Measurements from ENCODE around the gene SDS. TPM values are rescaled to one million over a fixed set of nuclear protein-coding genes. Genes with fewer than 3 reads are reported as not detected.

SDS gene
- total and polyA plus RNA-seq, 2 donors (not counting 1 experiment from before 2014, with no cell fraction given) = 0.09 TPM; not detected in 1

- no peaks in the 10 kb centered on the region for H3K9me3 Mint-ChIP-seq (ENCODE audit: insufficient read depth)
- no peak overlapping the region for H3K27ac Mint-ChIP-seq
- ATAC-seq (ENCODE audit: low read depth) (no peak), DNase-seq (no peak)
- Histone ChIP-seq H3K27ac (ENCODE audit: low read length in 2 of 2) (no peak overlapping the region), H3K4me1 (ENCODE audit: control insufficient read depth in 2 of 2, insufficient read depth in 2 of 2, low read length in 2 of 2) (no peaks in the 10 kb centered on the region), H2AFZ (ENCODE audit: insufficient read depth, low read depth, low read length, poor library complexity, severe bottlenecking) (no peak overlapping the region), H3K9me3 (ENCODE audit: control extremely low read depth in 1 of 3, control insufficient read depth in 2 of 3, insufficient read depth in 1 of 3, low read length in 2 of 3) (no peaks in the 10 kb centered on the region), H4K20me1 (ENCODE audit: control insufficient read depth, insufficient read depth, low read length, poor library complexity, severe bottlenecking) (no peaks in the 10 kb centered on the region), H3K27me3 (replicated peaks in 1 of 4; ENCODE audit: control extremely low read depth in 1 of 4, control insufficient read depth in 3 of 4, insufficient read depth in 4 of 4, low read length in 3 of 4) (peaks cover 0 to 28% (median 1%) of the 10 kb centered on the region in 4 experiments), H3K4me3 (ENCODE audit: control extremely low read depth in 1 of 5, extremely low read depth in 1 of 5, insufficient read depth in 1 of 5, low read depth in 2 of 5, low read length in 4 of 5) (no peak overlapping the region), H3K79me2 (ENCODE audit: control insufficient read depth, insufficient read depth, low read length) (no peaks in the 10 kb centered on the region), H3K4me2 (replicated peaks; ENCODE audit: low read depth, low read length, poor library complexity, severe bottlenecking) (no peak overlapping the region), H3K9ac (ENCODE audit: low read length) (no peak overlapping the region), H3K36me3 (replicated peaks in 1 of 2; ENCODE audit: control extremely low read depth in 1 of 2, control insufficient read depth in 1 of 2, extremely low read depth in 1 of 2, insufficient read depth in 2 of 2, low read length in 1 of 2) (no peaks in the 10 kb centered on the region)
- CTCF ChIA-PET = interaction anchor here (1.0 kb wide), 1 partner anchor 24 kb away, joined by 3 read pairs; no protein-coding TSS in a partner anchor
- POLR2A ChIA-PET = interaction anchor here (0.5 kb wide), 1 partner anchor 178 kb away, joined by 4 read pairs; no protein-coding TSS in a partner anchor
- WGBS (ENCODE audit: insufficient coverage) = 91% methylated on average over 10 of the region's 13 CpGs
- intact Hi-C loops (cut with micrococcal nuclease) = no loop called here
- TF ChIP-seq CTCF (IDR thresholded peaks at IDR 0.05) (no peak), EZH2 (IDR thresholded peaks at IDR 0.05; ENCODE audit: borderline replicate concordance, insufficient read depth, low read depth, low read length, poor library complexity, severe bottlenecking) (no peak)
- H3K27me3 Mint-ChIP-seq = peaks cover 21% of the 10 kb centered on the region
- H3K4me1 Mint-ChIP-seq = no peaks in the 10 kb centered on the region
- no peak overlapping the region for H3K4me3 Mint-ChIP-seq
These were observed 2.4 kb downstream of the SDS start for GRCh38 chr12:113401066-113402000.

GRCh38 chr12:113400362-113400761, 3.3 kb downstream of the SDS start:
- peaks cover 21% of the 10 kb centered on the region for H3K27me3 Mint-ChIP-seq
- ChIA-PET POLR2A (no interaction called here), CTCF (no interaction called here)
- Histone ChIP-seq H3K4me2 (replicated peaks; ENCODE audit: low read depth, low read length, poor library complexity, severe bottlenecking) (no peak overlapping the region), H3K4me1 (ENCODE audit: control insufficient read depth in 2 of 2, insufficient read depth in 2 of 2, low read length in 2 of 2) (no peaks in the 10 kb centered on the region), H3K79me2 (ENCODE audit: control insufficient read depth, insufficient read depth, low read length) (no peaks in the 10 kb centered on the region), H3K9me3 (ENCODE audit: control extremely low read depth in 1 of 3, control insufficient read depth in 2 of 3, insufficient read depth in 1 of 3, low read length in 2 of 3) (peaks cover 0 to 4% (median 0%) of the 10 kb centered on the region in 3 donors), H3K36me3 (replicated peaks in 1 of 2; ENCODE audit: control extremely low read depth in 1 of 2, control insufficient read depth in 1 of 2, extremely low read depth in 1 of 2, insufficient read depth in 2 of 2, low read length in 1 of 2) (no peaks in the 10 kb centered on the region), H3K4me3 (ENCODE audit: control extremely low read depth in 1 of 5, extremely low read depth in 1 of 5, insufficient read depth in 1 of 5, low read depth in 2 of 5, low read length in 4 of 5) (no peak overlapping the region), H4K20me1 (ENCODE audit: control insufficient read depth, insufficient read depth, low read length, poor library complexity, severe bottlenecking) (no peaks in the 10 kb centered on the region), H2AFZ (ENCODE audit: insufficient read depth, low read depth, low read length, poor library complexity, severe bottlenecking) (no peak overlapping the region), H3K27ac (ENCODE audit: low read length in 2 of 2) (no peak overlapping the region), H3K27me3 (replicated peaks in 1 of 4; ENCODE audit: control extremely low read depth in 1 of 4, control insufficient read depth in 3 of 4, insufficient read depth in 4 of 4, low read length in 3 of 4) (peaks cover 0 to 28% (median 1%) of the 10 kb centered on the region in 4 experiments), H3K9ac (ENCODE audit: low read length) (no peak overlapping the region)
- ATAC-seq (ENCODE audit: low read depth) = no peak
- H3K4me1 Mint-ChIP-seq = no peaks in the 10 kb centered on the region
- no peak overlapping the region for H3K27ac Mint-ChIP-seq
- WGBS (ENCODE audit: insufficient coverage) = no CpG with 5 or more reads among the region's 4 CpGs
- no peak for TF ChIP-seq CTCF (IDR thresholded peaks at IDR 0.05)
- no peak for TF ChIP-seq EZH2 (IDR thresholded peaks at IDR 0.05; ENCODE audit: borderline replicate concordance, insufficient read depth, low read depth, low read length, poor library complexity, severe bottlenecking)
- intact Hi-C loops (cut with micrococcal nuclease) = no loop called here
- no peaks in the 10 kb centered on the region for H3K9me3 Mint-ChIP-seq (ENCODE audit: insufficient read depth)
- no peak for DNase-seq
- no peak overlapping the region for H3K4me3 Mint-ChIP-seq

All from B cell (primary cell).